Measurements from ENCODE around the gene RNF145. TPM values are rescaled to one million over a fixed set of nuclear protein-coding genes. Genes with fewer than 3 reads are reported as not detected.

RNF145 gene
- total RNA-seq, 1 donor from 2014 or later, result 93.1 TPM

DNA sequence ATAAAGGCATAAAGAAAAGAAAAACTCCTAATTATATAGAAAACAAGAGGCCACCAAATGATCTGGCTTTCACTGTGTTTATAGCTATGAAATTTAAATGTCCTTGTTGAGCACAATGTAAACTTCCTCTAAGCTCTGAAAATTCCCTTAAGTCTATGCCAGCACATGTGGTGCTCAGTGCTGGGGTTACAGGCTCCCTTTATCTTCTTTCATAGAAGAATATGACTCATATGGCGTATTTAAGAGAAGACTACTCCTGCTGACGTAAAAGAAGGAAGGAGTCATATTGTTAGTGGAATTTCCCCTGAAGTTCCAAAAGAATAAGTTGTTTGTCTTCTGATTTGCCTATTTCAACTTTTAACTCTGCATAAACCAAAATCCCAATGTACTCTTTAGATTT is 30.4 kb downstream of the RNF145 start:
- TF ChIP-seq, protein P1, sequence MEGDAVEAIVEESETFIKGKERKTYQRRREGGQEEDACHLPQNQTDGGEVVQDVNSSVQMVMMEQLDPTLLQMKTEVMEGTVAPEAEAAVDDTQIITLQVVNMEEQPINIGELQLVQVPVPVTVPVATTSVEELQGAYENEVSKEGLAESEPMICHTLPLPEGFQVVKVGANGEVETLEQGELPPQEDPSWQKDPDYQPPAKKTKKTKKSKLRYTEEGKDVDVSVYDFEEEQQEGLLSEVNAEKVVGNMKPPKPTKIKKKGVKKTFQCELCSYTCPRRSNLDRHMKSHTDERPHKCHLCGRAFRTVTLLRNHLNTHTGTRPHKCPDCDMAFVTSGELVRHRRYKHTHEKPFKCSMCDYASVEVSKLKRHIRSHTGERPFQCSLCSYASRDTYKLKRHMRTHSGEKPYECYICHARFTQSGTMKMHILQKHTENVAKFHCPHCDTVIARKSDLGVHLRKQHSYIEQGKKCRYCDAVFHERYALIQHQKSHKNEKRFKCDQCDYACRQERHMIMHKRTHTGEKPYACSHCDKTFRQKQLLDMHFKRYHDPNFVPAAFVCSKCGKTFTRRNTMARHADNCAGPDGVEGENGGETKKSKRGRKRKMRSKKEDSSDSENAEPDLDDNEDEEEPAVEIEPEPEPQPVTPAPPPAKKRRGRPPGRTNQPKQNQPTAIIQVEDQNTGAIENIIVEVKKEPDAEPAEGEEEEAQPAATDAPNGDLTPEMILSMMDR (IDR thresholded peaks at IDR 0.05; ENCODE audit: unreplicated experiment), result no peak
- Mint-ChIP-seq H3K27me3 (ENCODE audit: low read depth) (no peaks in the 10 kb centered on the region), H3K4me3 (no peak overlapping the region), H3K36me3 (peaks cover 13% of the 10 kb centered on the region), H3K4me1 (peaks cover 55% of the 10 kb centered on the region), H3K9me3 (peaks cover 3% of the 10 kb centered on the region), H3K27ac (peak overlapping the region; percentile 88)
- DNase-seq (ENCODE audit: low spot score in 2 of 2, unreplicated experiment in 2 of 2), result no peak

DNA sequence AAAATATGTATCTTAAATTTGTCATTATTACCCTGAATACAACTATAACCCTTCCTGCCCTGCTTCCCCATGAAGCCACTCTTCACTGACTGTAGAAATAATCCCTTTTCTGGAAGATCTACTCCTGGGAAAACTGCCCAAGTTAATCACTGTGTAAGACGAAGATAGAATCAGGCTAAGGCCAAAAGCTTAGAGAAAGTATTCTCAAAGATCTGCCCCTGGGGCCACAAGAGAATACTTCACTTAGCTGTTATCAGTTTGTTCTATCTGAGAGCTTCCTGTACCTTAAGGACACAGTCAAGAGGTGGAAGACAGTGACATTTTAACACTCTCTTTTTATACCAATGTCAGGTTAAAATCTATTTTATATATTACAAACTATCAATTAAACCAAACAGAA is 33.8 kb downstream of the RNF145 start:
- H3K4me1 Mint-ChIP-seq, result peaks cover 37% of the 10 kb centered on the region
- H3K4me3 Mint-ChIP-seq, result no peak overlapping the region
- peaks cover 3% of the 10 kb centered on the region for H3K9me3 Mint-ChIP-seq
- peaks cover 18% of the 10 kb centered on the region for H3K36me3 Mint-ChIP-seq
- TF ChIP-seq, protein P1 (IDR thresholded peaks at IDR 0.05; ENCODE audit: unreplicated experiment), result no peak
- DNase-seq (ENCODE audit: low spot score in 2 of 2, unreplicated experiment in 2 of 2), result no peak
- H3K27me3 Mint-ChIP-seq (ENCODE audit: low read depth), result no peaks in the 10 kb centered on the region
- H3K27ac Mint-ChIP-seq, result peak overlapping the region; percentile 84

- H3K27ac Mint-ChIP-seq, result peak overlapping the region; percentile 79
- TF ChIP-seq, protein P1 (IDR thresholded peaks at IDR 0.05; ENCODE audit: unreplicated experiment), result no peak
- peaks cover 3% of the 10 kb centered on the region for H3K9me3 Mint-ChIP-seq
These were observed 34.7 kb downstream of the RNF145 start for GRCh38 chr5:159174511-159175168.

DNA sequence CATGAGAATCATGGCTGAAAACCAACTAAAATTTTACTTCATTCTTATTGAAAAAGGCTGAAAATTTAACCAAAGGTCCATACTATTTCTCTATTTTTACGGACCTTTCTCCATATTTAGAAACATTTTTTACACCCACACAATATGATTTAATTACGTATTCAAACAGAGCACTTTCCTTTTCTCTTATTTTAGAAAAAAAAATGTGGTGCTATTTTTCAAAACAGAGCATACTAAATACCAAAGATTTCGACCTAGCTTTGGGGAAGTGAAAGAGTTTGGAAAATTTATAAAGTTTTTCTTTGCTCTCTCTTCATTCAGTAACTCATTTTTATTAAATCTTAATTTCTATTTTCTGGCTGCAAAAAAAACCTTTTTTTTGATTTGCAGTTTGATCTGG is 38.1 kb downstream of the RNF145 start:
- Mint-ChIP-seq H3K4me1 (peaks cover 22% of the 10 kb centered on the region), H3K27ac (no peak overlapping the region), H3K4me3 (no peak overlapping the region), H3K36me3 (peaks cover 18% of the 10 kb centered on the region), H3K9me3 (peaks cover 2% of the 10 kb centered on the region), H3K27me3 (ENCODE audit: low read depth) (no peaks in the 10 kb centered on the region)
- DNase-seq (ENCODE audit: low spot score in 2 of 2, unreplicated experiment in 2 of 2), result no peak
- TF ChIP-seq, protein P1 (IDR thresholded peaks at IDR 0.05; ENCODE audit: unreplicated experiment), result no peak

More at GRCh38 chr5:159174511-159175168, 34.7 kb downstream of the RNF145 start:
- peaks cover 30% of the 10 kb centered on the region for H3K4me1 Mint-ChIP-seq
- no peaks in the 10 kb centered on the region for H3K27me3 Mint-ChIP-seq (ENCODE audit: low read depth)
- H3K36me3 Mint-ChIP-seq, result peaks cover 20% of the 10 kb centered on the region
- H3K4me3 Mint-ChIP-seq, result no peak overlapping the region
- DNase-seq (ENCODE audit: low spot score in 2 of 2, unreplicated experiment in 2 of 2), result no peak

- Mint-ChIP-seq H3K4me3 (no peak overlapping the region), H3K4me1 (peaks cover 11% of the 10 kb centered on the region), H3K9me3 (no peaks in the 10 kb centered on the region), H3K36me3 (peaks cover 17% of the 10 kb centered on the region), H3K27ac (no peak overlapping the region), H3K27me3 (ENCODE audit: low read depth) (no peaks in the 10 kb centered on the region)
- TF ChIP-seq, protein P1 (IDR thresholded peaks at IDR 0.05; ENCODE audit: unreplicated experiment), result no peak
- DNase-seq (ENCODE audit: low spot score in 2 of 2, unreplicated experiment in 2 of 2), result no peak
These were observed 39.3 kb downstream of the RNF145 start for GRCh38 chr5:159170021-159170420.
